ENCODE measurements around the gene SLC26A8. TPM values are rescaled to one million over a fixed set of nuclear protein-coding genes. Genes with fewer than 3 reads are reported as not detected.

The SLC26A8 gene
- total RNA-seq, 2 experiments from 2014 or later: not detected

GRCh38 chr6:36049582-36049981 lies 25.1 kb upstream of the SLC26A8 start:
- no peak overlapping the region for H3K27ac ChIP-seq (ENCODE audit: low read depth in 1 of 2, low read length in 2 of 2)
- no peak overlapping the region for H3K4me3 Mint-ChIP-seq
- intact Hi-C loops (cut with DNase I, micrococcal nuclease): loop anchor here in 1 of 2 experiments (5.0 kb wide), 1 partner anchor 33 kb away; no protein-coding TSS in a partner anchor
- H3K36me3 ChIP-seq (ENCODE audit: insufficient read depth, low read length): peaks cover 23% of the 10 kb centered on the region
- no peaks in the 10 kb centered on the region for H3K27me3 Mint-ChIP-seq
- TF ChIP-seq CTCF (IDR thresholded peaks at IDR 0.05): no peak
- H3K4me3 ChIP-seq (ENCODE audit: low read length): no peak overlapping the region
- no peaks in the 10 kb centered on the region for H3K9me3 ChIP-seq (ENCODE audit: control insufficient read depth in 1 of 2, insufficient read depth in 1 of 2, low read length in 2 of 2)
- no peaks in the 10 kb centered on the region for H3K27me3 ChIP-seq (ENCODE audit: control insufficient read depth in 1 of 2, insufficient read depth in 2 of 2, low read length in 2 of 2)
- H3K4me1 Mint-ChIP-seq (ENCODE audit: low read depth): peaks cover 17% of the 10 kb centered on the region
- no peak for DNase-seq
- peaks cover 10% of the 10 kb centered on the region for H3K36me3 Mint-ChIP-seq (ENCODE audit: low read depth)
- ChIA-PET POLR2A (interaction anchor here (1.0 kb wide), 2 partner anchors 20 to 82 kb away, joined by 3 read pairs; no protein-coding TSS in a partner anchor), CTCF (interaction anchor here (1.8 kb wide), 1 partner anchor 12 kb away, joined by 4 read pairs; no protein-coding TSS in a partner anchor)
- no peak for ATAC-seq (ENCODE audit: poor library complexity)
- no peaks in the 10 kb centered on the region for H3K9me3 Mint-ChIP-seq
- H3K4me1 ChIP-seq (ENCODE audit: insufficient read depth, low read length): peaks cover 27% of the 10 kb centered on the region
- no peak overlapping the region for H3K27ac Mint-ChIP-seq

- Mint-ChIP-seq H3K4me3 (no peak overlapping the region), H3K27me3 (no peaks in the 10 kb centered on the region)
These were observed 18.3 kb upstream of the SLC26A8 start for GRCh38 chr6:36042618-36043260.

GRCh38 chr6:36040958-36041357 lies 16.5 kb upstream of the SLC26A8 start:
- Mint-ChIP-seq H3K27me3 (no peaks in the 10 kb centered on the region), H3K9me3 (no peaks in the 10 kb centered on the region), H3K4me1 (ENCODE audit: low read depth) (peaks cover 76% of the 10 kb centered on the region), H3K36me3 (ENCODE audit: low read depth) (peaks cover 21% of the 10 kb centered on the region), H3K27ac (peak overlapping the region; percentile 0), H3K4me3 (no peak overlapping the region)
- ATAC-seq (ENCODE audit: poor library complexity): no peak
- ChIA-PET POLR2A (interaction anchor here (1.3 kb wide), 1 partner anchor 12 kb away, joined by 4 read pairs; no protein-coding TSS in a partner anchor), CTCF (no interaction called here)
- no peak for DNase-seq
- Histone ChIP-seq H3K27me3 (ENCODE audit: control insufficient read depth in 1 of 2, insufficient read depth in 2 of 2, low read length in 2 of 2) (no peaks in the 10 kb centered on the region), H3K9me3 (ENCODE audit: control insufficient read depth in 1 of 2, insufficient read depth in 1 of 2, low read length in 2 of 2) (no peaks in the 10 kb centered on the region), H3K4me3 (ENCODE audit: low read length) (no peak overlapping the region), H3K36me3 (ENCODE audit: insufficient read depth, low read length) (no peaks in the 10 kb centered on the region), H3K27ac (ENCODE audit: low read depth in 1 of 2, low read length in 2 of 2) (no peak overlapping the region), H3K4me1 (ENCODE audit: insufficient read depth, low read length) (peaks cover 19% of the 10 kb centered on the region)
- no peak for TF ChIP-seq CTCF (IDR thresholded peaks at IDR 0.05)
- intact Hi-C loops (cut with DNase I, micrococcal nuclease): no loop called here

More at GRCh38 chr6:36042618-36043260, 18.3 kb upstream of the SLC26A8 start:
- H3K9me3 Mint-ChIP-seq: no peaks in the 10 kb centered on the region
- H3K27ac ChIP-seq (ENCODE audit: low read depth in 1 of 2, low read length in 2 of 2): no peak overlapping the region
- DNase-seq: no peak
- no peak for ATAC-seq (ENCODE audit: poor library complexity)
- peaks cover 71% of the 10 kb centered on the region for H3K4me1 Mint-ChIP-seq (ENCODE audit: low read depth)
- H3K4me3 ChIP-seq (ENCODE audit: low read length): no peak overlapping the region
- intact Hi-C loops (cut with DNase I, micrococcal nuclease): no loop called here
- ChIA-PET CTCF (interaction anchor here (1.1 kb wide), 1 partner anchor 14 kb away, joined by 3 read pairs; no protein-coding TSS in a partner anchor), POLR2A (no interaction called here)
- H3K4me1 ChIP-seq (ENCODE audit: insufficient read depth, low read length): peaks cover 18% of the 10 kb centered on the region
- no peaks in the 10 kb centered on the region for H3K36me3 ChIP-seq (ENCODE audit: insufficient read depth, low read length)
- H3K27ac Mint-ChIP-seq: no peak overlapping the region
- no peaks in the 10 kb centered on the region for H3K27me3 ChIP-seq (ENCODE audit: control insufficient read depth in 1 of 2, insufficient read depth in 2 of 2, low read length in 2 of 2)
- H3K9me3 ChIP-seq (ENCODE audit: control insufficient read depth in 1 of 2, insufficient read depth in 1 of 2, low read length in 2 of 2): no peaks in the 10 kb centered on the region
- peaks cover 14% of the 10 kb centered on the region for H3K36me3 Mint-ChIP-seq (ENCODE audit: low read depth)
- TF ChIP-seq CTCF (IDR thresholded peaks at IDR 0.05): no peak
